Measurements from ENCODE around the gene WSB1. TPM values are rescaled to one million over a fixed set of nuclear protein-coding genes. Genes with fewer than 3 reads are reported as not detected.

The WSB1 gene
- total and polyA plus RNA-seq, 10 of the 15 experiments (the other 5 are each of a cell fraction or from before 2014, with no cell fraction given): 26.6 to 458 (median 101) TPM

DNA sequence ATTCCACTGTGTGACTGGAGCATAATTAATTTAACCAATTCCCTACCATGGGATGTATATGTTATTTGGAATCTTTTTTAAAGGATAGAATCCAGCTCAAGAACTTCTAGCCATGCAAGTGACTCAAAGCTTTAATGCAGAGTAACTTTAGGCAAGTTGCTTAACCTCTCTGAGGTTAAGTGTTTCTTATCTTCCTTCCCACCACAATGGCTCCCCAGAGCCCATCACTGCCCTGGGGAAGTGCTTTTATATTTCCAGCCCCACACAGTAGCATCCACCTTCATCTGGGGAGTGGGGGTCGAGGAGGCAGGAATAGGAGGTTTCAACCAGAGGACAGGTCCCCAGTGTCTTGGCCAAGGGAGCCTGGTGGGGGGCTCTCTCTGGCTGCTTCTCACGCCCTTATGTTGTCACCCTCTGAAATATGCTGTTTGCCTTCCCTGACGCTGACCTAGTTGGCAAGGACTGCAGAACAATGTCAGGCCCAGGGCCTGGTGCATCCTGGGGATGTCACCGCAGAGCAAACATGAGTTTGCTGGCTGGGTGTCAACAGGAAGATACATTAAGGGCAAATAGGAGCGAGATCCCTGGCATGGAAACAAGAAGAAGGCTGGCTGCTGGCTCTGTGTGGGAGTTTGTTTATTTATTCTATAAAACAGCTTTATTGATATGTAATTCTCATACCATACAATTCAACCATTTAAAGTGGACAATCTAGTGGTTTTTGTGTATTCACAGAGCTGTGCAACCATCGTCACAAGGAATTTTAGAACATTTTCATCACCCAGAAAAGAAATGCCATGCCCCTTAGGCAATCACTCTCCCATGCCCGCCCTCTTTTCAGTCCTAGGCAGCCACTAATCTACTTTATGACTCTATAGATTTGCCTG, 46.6 kb upstream of the WSB1 start:
- ChIA-PET RAD21 (ENCODE audit: unreplicated experiment) (interaction anchor here (0.6 to 2.0 kb wide), 4 partner anchors 35 to 85 kb away, joined by 3 to 8 read pairs (median 4); no protein-coding TSS in a partner anchor), SMC1A (ENCODE audit: uncharacterized antibody, unreplicated experiment) (interaction anchor here (1.5 to 4.9 kb wide), 3 partner anchors 8 to 352 kb away, joined by 3 to 35 read pairs (median 4); no protein-coding TSS in a partner anchor), POLR2A (interaction anchor here (1.9 kb wide), 1 partner anchor 47 kb away, joined by 5 read pairs; the partner anchor contains the start of gene WSB1), CTCF (interaction anchor here (0.6 to 4.8 kb wide), 5 partner anchors 10 to 353 kb away, joined by 3 to 58 read pairs (median 11); no protein-coding TSS in a partner anchor)
- TF ChIP-seq, protein P1, sequence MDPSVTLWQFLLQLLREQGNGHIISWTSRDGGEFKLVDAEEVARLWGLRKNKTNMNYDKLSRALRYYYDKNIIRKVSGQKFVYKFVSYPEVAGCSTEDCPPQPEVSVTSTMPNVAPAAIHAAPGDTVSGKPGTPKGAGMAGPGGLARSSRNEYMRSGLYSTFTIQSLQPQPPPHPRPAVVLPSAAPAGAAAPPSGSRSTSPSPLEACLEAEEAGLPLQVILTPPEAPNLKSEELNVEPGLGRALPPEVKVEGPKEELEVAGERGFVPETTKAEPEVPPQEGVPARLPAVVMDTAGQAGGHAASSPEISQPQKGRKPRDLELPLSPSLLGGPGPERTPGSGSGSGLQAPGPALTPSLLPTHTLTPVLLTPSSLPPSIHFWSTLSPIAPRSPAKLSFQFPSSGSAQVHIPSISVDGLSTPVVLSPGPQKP (IDR thresholded peaks at IDR 0.05; ENCODE audit: low read depth, low read length): no peak
- no peak for TF ChIP-seq SREBF2 (IDR thresholded peaks at IDR 0.05; ENCODE audit: low read length)
- TF ChIP-seq STAT3 (IDR thresholded peaks at IDR 0.05; ENCODE audit: low read depth, low read length): no peak
- TF ChIP-seq ETV6 (conservative IDR thresholded peaks at IDR 0.05 in 1 of 2, IDR thresholded peaks at IDR 0.05 in 1 of 2; ENCODE audit: borderline replicate concordance in 1 of 2, low read depth in 1 of 2): no peak
- no peak for TF ChIP-seq RBBP5 (conservative IDR thresholded peaks at IDR 0.05)
- TF ChIP-seq TARDBP (IDR thresholded peaks at IDR 0.05; ENCODE audit: borderline replicate concordance): no peak
- TF ChIP-seq USF1 (IDR thresholded peaks at IDR 0.05; ENCODE audit: borderline replicate concordance, extremely low read length, insufficient read depth, low read depth, low read length): no peak
- BruUV-seq (replicated peaks): no TSS peak
- DNase-seq (ENCODE audit: low read depth, low spot score) (no peak), FAIRE-seq (no peak), ATAC-seq (no peak)
- H3K36me3 ChIP-seq (ENCODE audit: control insufficient read depth in 2 of 2, insufficient read depth in 2 of 2, low read length in 1 of 2): no peaks in the 10 kb centered on the region
- H3K4me3 ChIP-seq: no peak overlapping the region
- H3K9me3 ChIP-seq (replicated peaks; ENCODE audit: control insufficient read depth, insufficient read depth, low read length): no peaks in the 10 kb centered on the region
- peaks cover 13% of the 10 kb centered on the region for H3K4me1 ChIP-seq (ENCODE audit: control insufficient read depth, insufficient read depth, low read length)
- WGBS (ENCODE audit: insufficient coverage, insufficient replicate concordance, low lambda C conversion rate, missing lambda C conversion rate): 55% methylated on average over 7 of the region's 7 CpGs
- no peaks in the 10 kb centered on the region for H4K20me1 ChIP-seq (ENCODE audit: control insufficient read depth, insufficient read depth)
- no peak overlapping the region for H3K4me2 ChIP-seq (ENCODE audit: control insufficient read depth, insufficient read depth)
- intact Hi-C loops (cut with micrococcal nuclease; ENCODE audit: unreplicated experiment) (no loop called here), in situ Hi-C loops (cut with MboI) (no loop called here)
- H3K27me3 ChIP-seq (replicated peaks in 1 of 2; ENCODE audit: control insufficient read depth in 2 of 2, insufficient read depth in 2 of 2, low read length in 1 of 2): no peaks in the 10 kb centered on the region
- no peak overlapping the region for H2AFZ ChIP-seq (ENCODE audit: control insufficient read depth, low read depth, low read length)
- H3K27ac ChIP-seq (ENCODE audit: control insufficient read depth, insufficient read depth): no peak overlapping the region
- H3K9ac ChIP-seq (ENCODE audit: control insufficient read depth, insufficient read depth, low read length): no peak overlapping the region
- no peaks in the 10 kb centered on the region for H3K79me2 ChIP-seq (ENCODE audit: control insufficient read depth, insufficient read depth, low read length)

Measured in GM12878 (cell line).